HuH-7 (cell line): ENCODE data around the gene STK38L.

ENCODE experiments used
- DNase-seq: peaks from one replicate; pipeline ENCODE4 v3.0.0; 2011; ENCODE audit warnings: low spot score

STK38L gene

DNA sequence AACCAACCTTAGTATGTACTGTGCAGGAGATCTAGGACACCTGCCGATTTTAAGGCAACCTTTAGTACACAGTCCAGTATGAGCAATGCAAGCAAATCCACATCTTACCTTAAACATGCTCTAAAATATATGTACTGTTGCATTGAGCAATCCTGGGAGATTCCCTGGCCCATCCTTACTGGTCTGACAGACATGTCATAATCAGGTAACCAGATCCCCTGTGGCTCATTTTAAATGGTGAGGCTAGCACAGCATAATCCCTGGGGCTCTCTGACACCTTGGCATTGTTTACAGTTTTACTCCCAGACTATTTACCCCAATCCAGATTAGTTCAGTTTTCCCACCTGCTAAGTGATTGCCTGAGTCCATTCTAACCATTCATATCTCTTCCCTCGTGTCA, 103.7 kb downstream of the STK38L start:
- DNase-seq: no peak

DNA sequence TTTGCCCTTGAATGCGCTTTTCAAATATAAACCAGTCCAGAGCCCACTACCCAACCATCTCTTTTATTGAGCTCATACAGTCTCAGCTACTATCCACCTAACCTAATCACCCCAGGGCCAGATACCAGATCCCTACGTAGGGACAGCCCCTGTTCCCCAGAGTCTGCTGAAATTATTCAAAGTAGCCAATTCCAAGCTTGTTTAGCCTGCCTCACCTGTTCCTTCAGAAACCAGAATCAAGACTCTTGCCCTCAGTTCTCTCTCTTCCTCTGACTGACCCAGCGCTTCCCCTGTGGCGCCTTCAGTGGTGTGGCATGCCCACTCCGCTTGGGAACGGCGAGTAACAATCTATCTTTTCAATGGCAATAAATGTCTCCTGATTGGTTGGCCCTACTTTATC, 107.4 kb downstream of the STK38L start:
- no peak for DNase-seq

DNA sequence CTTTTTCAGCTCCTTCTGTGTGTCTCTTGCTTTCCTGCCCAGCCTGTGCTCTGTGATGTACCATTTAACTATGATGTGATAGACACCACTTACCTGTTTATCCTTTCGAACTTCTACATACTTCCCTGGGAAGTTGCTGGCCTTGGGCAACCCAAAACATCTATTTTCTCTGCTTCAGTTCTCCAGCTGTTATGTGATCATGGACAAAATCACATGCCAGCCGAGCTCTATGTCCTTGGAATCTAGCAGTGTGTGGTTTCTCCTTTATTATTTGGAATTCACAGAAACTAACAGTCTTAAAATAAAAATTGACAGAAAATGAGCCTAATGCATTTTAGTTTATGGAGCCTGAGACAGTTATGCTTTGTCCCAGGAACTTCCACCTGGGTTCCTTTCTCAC, 111.4 kb downstream of the STK38L start:
- DNase-seq: no peak

DNA sequence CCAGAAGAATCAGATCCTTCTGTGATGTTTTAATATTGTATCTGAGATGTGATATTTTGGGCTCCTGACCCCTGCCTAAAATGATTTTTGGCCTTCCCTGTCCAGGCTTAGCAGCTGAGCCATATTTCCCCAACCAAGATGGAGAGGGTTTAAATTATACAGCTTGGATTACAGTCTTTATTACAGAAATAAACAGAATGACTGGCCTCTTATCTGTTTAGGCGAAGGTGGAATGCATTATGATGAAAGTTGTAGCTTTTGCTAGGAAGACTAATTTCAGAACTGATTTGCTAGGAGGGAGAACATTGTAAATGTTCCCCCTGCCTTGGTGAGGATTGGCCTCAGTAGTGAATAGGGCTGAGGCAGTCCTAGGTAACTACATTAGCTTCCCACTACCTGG, 111.9 kb downstream of the STK38L start:
- DNase-seq: no peak

DNA sequence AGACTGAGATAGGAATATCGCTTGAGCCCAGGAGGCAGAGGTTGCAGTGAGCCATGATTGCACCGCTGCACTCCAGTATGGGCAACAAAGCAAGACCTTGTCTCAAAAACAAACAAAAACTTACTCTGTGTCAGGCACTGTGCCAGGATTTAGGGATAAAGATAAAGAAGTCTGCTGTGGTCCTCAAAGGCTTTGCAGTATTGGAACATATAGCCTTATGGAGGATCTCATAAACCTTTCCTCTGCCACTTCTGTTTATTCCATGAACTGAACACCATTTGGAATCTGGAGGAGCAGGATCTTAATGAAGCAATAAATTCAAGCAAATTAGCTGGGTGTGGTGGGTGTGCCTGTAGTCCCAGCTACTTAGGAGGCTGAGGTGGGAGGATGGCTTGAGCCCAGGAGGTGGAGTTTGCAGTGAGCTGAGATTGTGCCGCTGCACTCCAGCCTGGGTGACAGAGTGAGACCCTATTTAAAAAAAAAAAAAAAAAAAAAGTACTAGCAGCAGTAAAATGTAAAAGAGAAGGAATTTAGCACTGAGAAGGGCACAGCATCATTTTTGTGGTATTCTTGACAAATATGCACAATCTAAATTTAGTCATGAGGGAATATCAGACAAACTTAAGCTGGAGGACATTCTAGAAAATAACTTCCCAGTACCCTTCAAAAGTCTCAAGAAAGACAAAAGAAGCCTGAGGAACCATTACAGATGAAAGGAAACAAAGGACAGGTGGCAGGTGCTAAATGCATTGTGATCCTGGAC, 115.7 kb downstream of the STK38L start:
- DNase-seq: no peak

DNA sequence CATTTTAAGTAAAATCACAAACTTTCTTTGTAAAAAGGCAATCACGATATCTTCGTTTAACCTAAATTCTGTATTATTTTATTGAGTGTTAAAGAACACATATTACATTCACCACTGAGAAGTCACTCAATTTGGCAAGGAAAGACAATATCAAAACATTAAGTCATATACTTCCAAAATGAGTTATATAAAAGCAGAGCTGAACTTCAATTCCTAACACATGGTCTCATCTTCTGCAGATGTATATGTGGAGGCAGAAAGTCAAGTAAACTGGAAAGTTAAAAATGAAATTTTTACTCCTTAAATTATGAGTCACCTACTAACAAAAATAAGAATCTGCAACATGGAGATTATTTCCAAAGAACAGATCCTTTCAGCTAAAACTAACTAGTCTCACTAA, 117.3 kb downstream of the STK38L start:
- no peak for DNase-seq

DNA sequence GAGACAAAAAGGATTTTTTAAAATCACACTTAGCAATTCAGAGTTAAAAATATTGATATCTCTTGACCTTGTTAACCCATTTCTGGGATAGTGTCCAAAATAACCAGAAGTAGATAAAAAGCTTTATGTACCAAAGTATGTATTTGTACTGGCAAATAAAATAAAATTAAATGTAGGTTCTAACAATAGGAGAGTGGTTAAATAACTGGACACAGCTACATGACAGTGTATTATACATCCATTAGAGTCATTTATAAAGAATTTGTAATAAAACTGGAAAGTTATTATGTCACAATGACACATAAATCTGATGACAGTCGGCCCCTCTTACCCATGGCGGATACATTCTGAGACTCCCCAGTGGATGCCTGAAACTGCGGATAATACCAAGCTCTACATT, 122.5 kb downstream of the STK38L start:
- no peak for DNase-seq

DNA sequence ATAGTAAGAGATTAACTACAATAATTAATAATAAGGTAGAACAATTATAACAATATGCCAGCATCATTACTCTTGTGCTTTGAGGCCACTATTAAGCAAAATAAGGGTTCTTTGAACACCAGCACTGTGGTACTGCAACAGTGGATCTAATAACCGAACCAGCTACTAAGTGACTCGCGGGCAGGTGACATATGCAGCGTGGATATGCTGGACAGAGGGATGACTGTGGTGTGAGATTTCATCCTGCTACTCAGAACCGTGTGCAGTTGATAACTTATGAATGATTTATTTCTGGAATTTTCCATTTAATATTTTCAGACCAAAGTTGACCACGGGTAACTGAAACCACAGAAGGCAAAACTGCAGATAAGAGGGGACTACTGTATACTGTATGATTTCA, 123.0 kb downstream of the STK38L start:
- no peak for DNase-seq
